Adrenal gland (tissue), 12 donors: Measurements from ENCODE around the gene PERCC1. TPM values are rescaled to one million over a fixed set of nuclear protein-coding genes. Genes with fewer than 3 reads are reported as not detected.

Experiments
- DNase-seq, 7 donors: peaks; one replicate each; pipeline ENCODE4 v3.0.0-alpha.2; 2019 to 2020
- H3K27ac ChIP-seq, 5 donors: fragments of 200-600 bp; sonication (generic) in 4 of 5; 1 replicate in 3 of 5; 2 replicates in 2 of 5; pipeline versions ENCODE4 v1.5.1 to v1.8.0; 2016 to 2020; ENCODE audit warnings: mild to moderate bottlenecking in 1 of 5
- H3K27me3 ChIP-seq: fragments of 200-600 bp; 2 replicates; pipeline ENCODE4 v1.8.0; 2021
- H3K36me3 ChIP-seq, 2 donors: fragments of 200-600 bp; replicated peaks in 1 of 2; 1 replicate in 1 of 2; 2 replicates in 1 of 2; pipeline versions ENCODE4 v1.5.1 to v1.8.0; 2018 to 2022
- H3K4me1 ChIP-seq, 2 donors: fragments of 200-600 bp; replicated peaks in 1 of 2; 1 replicate in 1 of 2; 2 replicates in 1 of 2; pipeline versions ENCODE4 v1.5.1 to v1.8.0; 2018 to 2021
- H3K4me3 ChIP-seq, 4 donors: fragments of 200-600 bp; sonication (generic) in 3 of 4; one replicate each; pipeline ENCODE4 v1.5.1; 2016 to 2018
- H3K9me3 ChIP-seq, 3 donors: fragments of 200-600 bp; sonication (generic) in 1 of 3; replicated peaks in 1 of 3; 1 replicate in 2 of 3; 2 replicates in 1 of 3; pipeline versions ENCODE4 v1.5.1 to v1.8.0; 2016 to 2021
- POLR2A ChIP-seq, 2 donors: fragments of 450-650 bp; IDR thresholded peaks; one replicate each; pipeline ENCODE4 v1.6.1; 2017; ENCODE audit warnings: antibody characterized with exemption in 2 of 2, mild to moderate bottlenecking in 2 of 2, moderate library complexity in 1 of 2
- WGBS, 4 donors: extraction: QIAGEN DNeasy Blood & Tissue Kit in 2 of 4; methylation state at CpG; one replicate each; pipeline versions ENCODE4 v1.1.5 to v1.1.7; 2013 to 2017; 5-methylcytosine and 5-hydroxymethylcytosine counted together
- intact Hi-C, 2 donors: fragments of 100-400 bp; cut with DNase I; formaldehyde crosslinking; loops; one replicate each; pipeline versions ENCODE4 v1.14.1 to v1.15.0; 2022 to 2023
- polyA plus RNA-seq, 3 donors: library from polyadenylated mRNA; stranded (reverse); fragments of 200-250 nt in 2 of 3; fragments of 350-450 nt in 1 of 3; fragmentation: Illumina TruSeq in 1 of 3; extraction: RNeasy Lipid Tissue Mini Kit (QIAGEN cat#74804) in 1 of 3; gene quantifications; one replicate each; pipeline ENCODE4 v1.2.3, GENCODE V29; 2013 to 2014
- total RNA-seq, 9 donors: library from RNA; depleted of rRNA in 4 of 9; stranded (reverse); fragments of >200 nt in 4 of 9; fragments of 120-200 nt in 1 of 9; fragmentation: NEBNext Ultra II Directional in 1 of 9; extraction: Animal tissue kit (Norgen Biotek cat#: 25700) in 1 of 9; gene quantifications; one replicate each; pipeline versions ENCODE4 v1.1.0 to v1.2.4, GENCODE V29; 2013 to 2023
- TF ChIP-seq, protein P1 (sequence below), 6 experiments: fragments of 450-650 bp in 4 of 6; fragments of 200-600 bp in 2 of 6; sonication (generic) in 1 of 6; IDR thresholded peaks; 1 replicate in 5 of 6; 2 replicates in 1 of 6; pipeline versions ENCODE4 v1.5.1 to v1.8.0; 2016 to 2021; ENCODE audit warnings: antibody characterized with exemption in 6 of 6, mild to moderate bottlenecking in 2 of 6, moderate library complexity in 1 of 6
- donor health status: healthy with polysubstance abuse.
- donor health status: Bipolar disorder and iron deficiency.
- donor health status: DM: yes; HTN: yes; CAD: no.
- donor health status: DM: no; HTN: no; CAD: no.
- donor health status: DM: no; HTN: no; CAD: no.
- donor health status: DM: yes; HTN: yes; CAD: no.

Gene PERCC1
- total and polyA plus RNA-seq, 12 donors, result 0.69 TPM; not detected in 11

- no peaks in the 10 kb centered on the region for H3K27me3 ChIP-seq
- peaks cover 0 to under 1% of the 10 kb centered on the region in 2 donors for H3K4me1 ChIP-seq
- peaks cover 0 to 88% of the 10 kb centered on the region in 2 donors for H3K36me3 ChIP-seq
- H3K9me3 ChIP-seq, result no peaks in the 10 kb centered on the region
- H3K4me3 ChIP-seq, result no peak overlapping the region
- intact Hi-C loops, result no loop called here
- TF ChIP-seq, protein P1, sequence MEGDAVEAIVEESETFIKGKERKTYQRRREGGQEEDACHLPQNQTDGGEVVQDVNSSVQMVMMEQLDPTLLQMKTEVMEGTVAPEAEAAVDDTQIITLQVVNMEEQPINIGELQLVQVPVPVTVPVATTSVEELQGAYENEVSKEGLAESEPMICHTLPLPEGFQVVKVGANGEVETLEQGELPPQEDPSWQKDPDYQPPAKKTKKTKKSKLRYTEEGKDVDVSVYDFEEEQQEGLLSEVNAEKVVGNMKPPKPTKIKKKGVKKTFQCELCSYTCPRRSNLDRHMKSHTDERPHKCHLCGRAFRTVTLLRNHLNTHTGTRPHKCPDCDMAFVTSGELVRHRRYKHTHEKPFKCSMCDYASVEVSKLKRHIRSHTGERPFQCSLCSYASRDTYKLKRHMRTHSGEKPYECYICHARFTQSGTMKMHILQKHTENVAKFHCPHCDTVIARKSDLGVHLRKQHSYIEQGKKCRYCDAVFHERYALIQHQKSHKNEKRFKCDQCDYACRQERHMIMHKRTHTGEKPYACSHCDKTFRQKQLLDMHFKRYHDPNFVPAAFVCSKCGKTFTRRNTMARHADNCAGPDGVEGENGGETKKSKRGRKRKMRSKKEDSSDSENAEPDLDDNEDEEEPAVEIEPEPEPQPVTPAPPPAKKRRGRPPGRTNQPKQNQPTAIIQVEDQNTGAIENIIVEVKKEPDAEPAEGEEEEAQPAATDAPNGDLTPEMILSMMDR (IDR thresholded peaks at IDR 0.05), result no peak
- TF ChIP-seq POLR2A (IDR thresholded peaks at IDR 0.05), result no peak
- 89 to 96% (median 93%) methylated on average over 16 to 41 of the region's 41 CpGs for WGBS, 4 donors
- no peak overlapping the region for H3K27ac ChIP-seq
- DNase-seq, result no peak
Observed at GRCh38 chr16:1455190-1456171, 24.6 kb downstream of the PERCC1 start.

DNA sequence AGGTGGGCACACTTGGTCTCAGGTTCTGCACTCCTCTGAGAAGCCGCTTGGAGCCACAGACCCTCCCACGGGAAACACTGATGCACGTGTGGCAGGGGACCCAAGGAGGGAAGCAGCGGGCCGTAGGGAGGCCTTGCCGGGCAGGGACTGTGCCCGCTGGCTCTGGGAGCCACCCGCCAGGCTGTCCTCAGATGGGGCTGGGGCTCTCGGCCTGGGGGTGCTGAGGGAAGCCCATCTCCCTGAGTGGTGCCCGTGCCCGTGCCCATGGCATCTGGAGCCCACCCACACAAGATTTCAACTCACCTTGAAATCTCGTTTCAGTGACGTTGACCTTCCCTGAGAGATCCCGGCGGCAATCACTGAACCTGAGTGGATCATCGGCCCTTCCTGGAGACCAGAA is 26.1 kb downstream of the PERCC1 start:
- H3K27me3 ChIP-seq, result no peaks in the 10 kb centered on the region
- intact Hi-C loops, result no loop called here
- peaks cover 0 to 8% of the 10 kb centered on the region in 2 donors for H3K4me1 ChIP-seq
- peaks cover 0 to 84% of the 10 kb centered on the region in 2 donors for H3K36me3 ChIP-seq
- no peak overlapping the region for H3K4me3 ChIP-seq
- no peak for DNase-seq
- H3K9me3 ChIP-seq, result no peaks in the 10 kb centered on the region
- no peak overlapping the region for H3K27ac ChIP-seq
- WGBS, 4 donors, result 79 to 96% (median 90%) methylated on average over 14 to 16 of the region's 16 CpGs
- no peak for TF ChIP-seq POLR2A (IDR thresholded peaks at IDR 0.05)
- TF ChIP-seq, protein P1 (IDR thresholded peaks at IDR 0.05), result no peak

- Histone ChIP-seq H3K36me3 (peaks cover 0 to 76% of the 10 kb centered on the region in 2 donors), H3K4me3 (no peak overlapping the region), H3K27me3 (no peaks in the 10 kb centered on the region), H3K27ac (no peak overlapping the region), H3K4me1 (peaks cover 0 to 8% of the 10 kb centered on the region in 2 donors), H3K9me3 (no peaks in the 10 kb centered on the region)
- intact Hi-C loops, result no loop called here
- DNase-seq, result no peak
- WGBS, 4 donors, result 90 to 94% (median 91%) methylated on average over 20 to 42 of the region's 42 CpGs
- TF ChIP-seq POLR2A (IDR thresholded peaks at IDR 0.05), result no peak
- TF ChIP-seq, protein P1 (IDR thresholded peaks at IDR 0.05), result no peak
Observed at GRCh38 chr16:1457489-1458245, 26.8 kb downstream of the PERCC1 start.

DNA sequence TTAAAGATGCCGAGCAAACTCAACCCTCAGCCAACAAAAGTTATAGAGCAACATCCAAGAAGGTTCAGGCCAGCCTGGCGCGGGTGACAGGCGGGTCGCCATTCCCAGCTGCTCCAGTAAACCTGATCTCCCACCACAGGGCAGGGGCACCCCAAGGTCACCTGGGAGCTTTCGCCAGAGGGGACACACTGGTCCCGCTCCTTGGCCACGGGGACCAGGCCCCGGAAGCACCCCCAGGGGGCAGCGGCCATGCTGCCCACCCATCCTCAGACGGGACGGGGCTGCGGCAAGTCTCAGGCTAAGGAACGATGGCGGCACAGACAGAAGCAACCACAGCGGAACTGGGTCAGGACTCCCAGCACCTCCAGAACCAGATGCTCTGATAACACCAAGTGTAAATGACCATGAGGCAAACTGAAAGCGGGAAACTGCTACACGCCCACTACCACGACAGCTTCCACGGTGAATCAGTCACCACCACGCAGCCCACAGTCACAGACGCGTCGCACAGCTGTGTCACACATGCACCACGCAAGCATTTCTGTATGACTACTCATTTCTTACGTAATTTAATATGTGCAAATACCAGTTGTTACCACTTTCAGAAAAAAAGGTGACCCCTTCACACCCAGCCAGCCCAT is 27.6 kb downstream of the PERCC1 start:
- Histone ChIP-seq H3K4me1 (peaks cover 0 to 8% of the 10 kb centered on the region in 2 donors), H3K27me3 (no peaks in the 10 kb centered on the region), H3K4me3 (no peak overlapping the region), H3K9me3 (no peaks in the 10 kb centered on the region), H3K27ac (no peak overlapping the region), H3K36me3 (peaks cover 0 to 68% of the 10 kb centered on the region in 2 donors)
- whole genome bisulfite sequencing, 4 donors, result 90 to 94% (median 93%) methylated on average over 23 to 26 of the region's 26 CpGs
- intact Hi-C loops, result no loop called here
- DNase-seq, result no peak
- TF ChIP-seq, protein P1 (IDR thresholded peaks at IDR 0.05), result no peak
- TF ChIP-seq POLR2A (IDR thresholded peaks at IDR 0.05), result no peak
